A549 (cell line): ENCODE measurements around the gene CAB39. TPM values are rescaled to one million over a fixed set of nuclear protein-coding genes. Genes with fewer than 3 reads are reported as not detected.

Experiments
- ATAC-seq, 2 experiments: fragments of 200-7000 bp in 1 of 2; fragments of >200 bp in 1 of 2; cut with Nextera tagmentation in 1 of 2; cut with Tn5 transposase in 1 of 2; 3 replicates each; pipeline versions ENCODE4 v1.8.0 to v1.9.1; 2018 to 2020; ENCODE audit warnings: mild to moderate bottlenecking in 1 of 2, moderate library complexity in 1 of 2
- CTCF ChIA-PET: fragments of 300-600 bp; sonication (Branson Sonifier 250); formaldehyde crosslinking; extraction: SDS; loops from one replicate; lab custom pipeline; 2021; ENCODE audit warnings: antibody characterized with exemption, inconsistent platforms; lab: Yijun Ruan, JAX
- POLR2A ChIA-PET: fragments of 350-600 bp; formaldehyde crosslinking; extraction: SDS; loops from one replicate; lab custom pipeline; 2021; ENCODE audit warnings: antibody characterized with exemption, inconsistent platforms; lab: Yijun Ruan, JAX
- DNase-seq, 2 experiments: peaks; one replicate each; pipeline versions ENCODE4 v3.0.0 to v3.0.0-alpha.2; 2011 to 2016; ENCODE audit warnings: low read depth in 1 of 2, low spot score in 1 of 2
- FAIRE-seq: peaks from 2 replicates; lab custom pipeline; 2011; peaks lifted over from hg19 to GRCh38; lab: Jason Lieb, UNC
- H3K27ac ChIP-seq, 2 experiments: fragments of >200 bp; sonication (Bioruptor Twin); formaldehyde crosslinking; 3 replicates each; pipeline ENCODE4 v1.5.1; 2016 to 2017
- H3K4me1 ChIP-seq: fragments of >200 bp; sonication (Bioruptor Twin); formaldehyde crosslinking; 3 replicates; pipeline ENCODE4 v1.6.1; 2016
- H3K4me2 ChIP-seq: fragments of >200 bp; sonication (Bioruptor Twin); formaldehyde crosslinking; 3 replicates; pipeline ENCODE4 v1.6.1; 2016
- H3K4me3 ChIP-seq: fragments of >200 bp; sonication (Bioruptor Twin); formaldehyde crosslinking; 3 replicates; pipeline ENCODE4 v1.5.1; 2016
- H3K9me3 ChIP-seq: fragments of >200 bp; sonication (Bioruptor Twin); formaldehyde crosslinking; 3 replicates; pipeline ENCODE4 v1.6.1; 2016
- ATOH8 ChIP-seq: fragments of 250-450 bp; sonication (Bioruptor Pico); IDR thresholded peaks from 2 replicates; pipeline ENCODE4 v1.5.0; 2020; ENCODE audit warnings: low read depth, mild to moderate bottlenecking, moderate library complexity
- CBX8 ChIP-seq: fragments of 200-600 bp; sonication (generic); IDR thresholded peaks from 2 replicates; pipeline ENCODE4 v1.6.1; 2016
- CHD2 ChIP-seq: fragments of 150-350 bp; IDR thresholded peaks from 2 replicates; pipeline ENCODE4 v1.6.1; 2014; ENCODE audit warnings: low read length; ENCODE audit not compliant: partially characterized antibody
- HOXB13 ChIP-seq: fragments of 250-450 bp; sonication (Bioruptor Pico); IDR thresholded peaks from 2 replicates; pipeline ENCODE4 v1.5.0; 2020; ENCODE audit warnings: low read depth, mild to moderate bottlenecking, moderate library complexity
- JUN ChIP-seq, 2 experiments: fragments of >200 bp; sonication (Bioruptor Twin); formaldehyde crosslinking; IDR thresholded peaks; 2 replicates in 1 of 2; 3 replicates in 1 of 2; pipeline ENCODE4 v1.6.1; 2016 to 2017
- KDM5A ChIP-seq: fragments of 200-600 bp; sonication (generic); IDR thresholded peaks from 2 replicates; pipeline ENCODE4 v1.6.1; 2016; ENCODE audit warnings: antibody characterized with exemption, mild to moderate bottlenecking
- MAFK ChIP-seq: fragments of 450-650 bp; IDR thresholded peaks from 2 replicates; pipeline ENCODE4 v1.6.1; 2014; ENCODE audit not compliant: partially characterized antibody
- MYC ChIP-seq: IDR thresholded peaks from 2 replicates; pipeline ENCODE4 v1.6.1; 2012; ENCODE audit warnings: mild to moderate bottlenecking, inconsistent platforms, low read length, improper control_type of control experiment, borderline replicate concordance
- NPAS2 ChIP-seq: fragments of 250-450 bp; sonication (Bioruptor Pico); IDR thresholded peaks from 2 replicates; pipeline ENCODE4 v1.8.0; 2022; ENCODE audit warnings: mild to moderate bottlenecking, moderate library complexity, borderline replicate concordance
- POLR2AphosphoS2 ChIP-seq: conservative IDR thresholded peaks from 2 replicates; pipeline ENCODE4 v1.6.1; 2012; ENCODE audit warnings: low read length, improper control_type of control experiment, inconsistent platforms
- RAD21 ChIP-seq, 2 experiments: fragments of >200 bp in 1 of 2; sonication (Bioruptor Twin) in 1 of 2; formaldehyde crosslinking in 1 of 2; IDR thresholded peaks in 1 of 2; conservative IDR thresholded peaks in 1 of 2; 2 replicates in 1 of 2; 3 replicates in 1 of 2; pipeline ENCODE4 v1.6.1; 2012 to 2018; ENCODE audit warnings: inconsistent platforms in 1 of 2
- RCOR1 ChIP-seq: fragments of 150-350 bp; IDR thresholded peaks from 2 replicates; pipeline ENCODE4 v1.6.1; 2014; ENCODE audit warnings: antibody characterized with exemption, low read length, low read depth
- RFX5 ChIP-seq: fragments of 450-650 bp; IDR thresholded peaks from 2 replicates; pipeline ENCODE4 v1.7.1; 2014; ENCODE audit warnings: antibody characterized with exemption, mild to moderate bottlenecking, moderate library complexity
- SREBF2 ChIP-seq: fragments of 450-650 bp; IDR thresholded peaks from 2 replicates; pipeline ENCODE4 v1.6.1; 2014; ENCODE audit warnings: mild to moderate bottlenecking, moderate library complexity
- ZFP36 ChIP-seq: fragments of 450-650 bp; IDR thresholded peaks from 2 replicates; pipeline ENCODE4 v1.6.1; 2014; ENCODE audit warnings: borderline replicate concordance; ENCODE audit not compliant: partially characterized antibody
- ZNF302 ChIP-seq: fragments of 250-450 bp; sonication (Bioruptor Pico); IDR thresholded peaks from 2 replicates; pipeline ENCODE4 v1.9.0; 2021; ENCODE audit warnings: inconsistent platforms, mild to moderate bottlenecking, moderate library complexity
- WGBS: methylation state at CpG from one replicate; pipeline ENCODE4 v1.1.6; 2017; ENCODE audit errors: missing lambda C conversion rate; 5-methylcytosine and 5-hydroxymethylcytosine counted together
- polyA plus RNA-seq, 4 experiments: library from polyadenylated mRNA; depleted of rRNA in 3 of 4; stranded (reverse); fragments of >200 nt; fragmentation: RNase III in 1 of 4; extraction: RNeasy Plus Mini Kit Qiagen cat#74134 plus additional on column Dnase treatment in 1 of 4; gene quantifications; 2 replicates in 3 of 4; 3 replicates in 1 of 4; pipeline ENCODE4 v1.2.3, GENCODE V29; 2011 to 2017
- TF ChIP-seq, protein P1 (sequence below): fragments of 450-650 bp; IDR thresholded peaks from 2 replicates; pipeline ENCODE4 v1.6.1; 2014; ENCODE audit warnings: antibody characterized with exemption
- TF ChIP-seq, protein P2 (sequence below): fragments of 250-450 bp; sonication (Bioruptor Pico); IDR thresholded peaks from 2 replicates; pipeline ENCODE4 v1.5.0; 2021; ENCODE audit warnings: mild to moderate bottlenecking, moderate library complexity, borderline replicate concordance

The CAB39 gene
- polyA plus RNA-seq, 2 of the 4 experiments (the other 2 are of a cell fraction): 28.4 to 54.2 TPM

DNA sequence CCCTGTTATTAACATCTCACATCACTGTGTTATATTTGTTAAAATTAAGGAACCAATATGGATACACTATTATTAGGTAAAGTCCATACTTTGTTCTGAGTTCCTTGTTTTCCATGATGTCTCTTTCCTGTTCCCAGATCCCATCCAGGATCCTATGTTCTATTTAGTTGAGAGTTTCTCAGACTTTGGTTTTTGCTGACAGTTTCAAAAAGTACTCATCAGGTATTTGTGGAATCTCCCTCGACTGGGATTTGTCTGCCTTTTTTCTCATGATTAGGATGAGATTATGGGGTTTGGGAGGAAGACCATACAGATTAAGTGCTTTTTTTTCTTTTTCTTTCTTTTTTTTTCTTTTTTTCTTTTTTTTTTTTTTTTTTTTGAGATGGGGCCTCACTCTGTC, 112.7 kb downstream of the CAB39 start:
- 11% methylated on average over 1 of the region's 1 CpG for WGBS

GRCh38 chr2:230827774-230828271, 115.2 kb downstream of the CAB39 start:
- H3K4me3 ChIP-seq: no peak overlapping the region
- TF ChIP-seq CHD2 (no peak), SREBF2 (no peak)
- no peaks in the 10 kb centered on the region for H3K4me1 ChIP-seq
- peaks cover 6% of the 10 kb centered on the region; the same call in 2 of the 3 replicates for H3K9me3 ChIP-seq
- no peak overlapping the region for H3K4me2 ChIP-seq
- FAIRE-seq (no peak), DNase-seq (no peak), ATAC-seq (no peak)
- WGBS: 78% methylated on average over 35 of the region's 36 CpGs
- no peak overlapping the region for H3K27ac ChIP-seq
- ChIA-PET POLR2A (no interaction called here), CTCF (interaction anchor here (1.7 to 9.1 kb wide), 2 partner anchors 158 to 224 kb away, joined by 3 to 116 read pairs; no protein-coding TSS in a partner anchor)

More for the DNA sequence above, 112.7 kb downstream of the CAB39 start:
- H3K27ac ChIP-seq: no peak overlapping the region
- peaks cover 6% of the 10 kb centered on the region; the same call in 2 of the 3 replicates for H3K9me3 ChIP-seq
- ChIA-PET CTCF (interaction anchor here (1.0 to 9.1 kb wide), 10 partner anchors 8 to 227 kb away, joined by 3 to 116 read pairs (median 9); no protein-coding TSS in a partner anchor), POLR2A (no interaction called here)
- H3K4me1 ChIP-seq: no peaks in the 10 kb centered on the region
- no peak overlapping the region for H3K4me2 ChIP-seq
- DNase-seq (no peak), ATAC-seq (no peak), FAIRE-seq (no peak)
- no peak for TF ChIP-seq KDM5A
- no peak for TF ChIP-seq RCOR1
- TF ChIP-seq NPAS2: no peak
- TF ChIP-seq, protein P1, sequence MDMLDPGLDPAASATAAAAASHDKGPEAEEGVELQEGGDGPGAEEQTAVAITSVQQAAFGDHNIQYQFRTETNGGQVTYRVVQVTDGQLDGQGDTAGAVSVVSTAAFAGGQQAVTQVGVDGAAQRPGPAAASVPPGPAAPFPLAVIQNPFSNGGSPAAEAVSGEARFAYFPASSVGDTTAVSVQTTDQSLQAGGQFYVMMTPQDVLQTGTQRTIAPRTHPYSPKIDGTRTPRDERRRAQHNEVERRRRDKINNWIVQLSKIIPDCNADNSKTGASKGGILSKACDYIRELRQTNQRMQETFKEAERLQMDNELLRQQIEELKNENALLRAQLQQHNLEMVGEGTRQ: no peak
- TF ChIP-seq ATOH8: no peak
- no peak for TF ChIP-seq HOXB13 (CRISPR knock-in tag)
- TF ChIP-seq SREBF2: no peak
- TF ChIP-seq MYC: no peak
- TF ChIP-seq MAFK: peak; percentile 48
- H3K4me3 ChIP-seq: no peak overlapping the region

GRCh38 chr2:230828272-230828961, 115.8 kb downstream of the CAB39 start:
- H3K4me2 ChIP-seq: no peak overlapping the region
- 86% methylated on average over 31 of the region's 61 CpGs for WGBS
- peaks cover 6% of the 10 kb centered on the region; the same call in 2 of the 3 replicates for H3K9me3 ChIP-seq
- DNase-seq (no peak), FAIRE-seq (no peak), ATAC-seq (no peak)
- TF ChIP-seq JUN (IDR thresholded peaks at IDR 0.05) (no peak), ZNF302 (CRISPR knock-in tag) (no peak), CBX8 (no peak), RAD21 (conservative IDR thresholded peaks at IDR 0.05 in 1 of 2, IDR thresholded peaks at IDR 0.05 in 1 of 2) (no peak), HOXB13 (CRISPR knock-in tag) (no peak), POLR2AphosphoS2 (no peak), RFX5 (no peak), ZFP36 (no peak), SREBF2 (no peak)
- TF ChIP-seq, protein P2, sequence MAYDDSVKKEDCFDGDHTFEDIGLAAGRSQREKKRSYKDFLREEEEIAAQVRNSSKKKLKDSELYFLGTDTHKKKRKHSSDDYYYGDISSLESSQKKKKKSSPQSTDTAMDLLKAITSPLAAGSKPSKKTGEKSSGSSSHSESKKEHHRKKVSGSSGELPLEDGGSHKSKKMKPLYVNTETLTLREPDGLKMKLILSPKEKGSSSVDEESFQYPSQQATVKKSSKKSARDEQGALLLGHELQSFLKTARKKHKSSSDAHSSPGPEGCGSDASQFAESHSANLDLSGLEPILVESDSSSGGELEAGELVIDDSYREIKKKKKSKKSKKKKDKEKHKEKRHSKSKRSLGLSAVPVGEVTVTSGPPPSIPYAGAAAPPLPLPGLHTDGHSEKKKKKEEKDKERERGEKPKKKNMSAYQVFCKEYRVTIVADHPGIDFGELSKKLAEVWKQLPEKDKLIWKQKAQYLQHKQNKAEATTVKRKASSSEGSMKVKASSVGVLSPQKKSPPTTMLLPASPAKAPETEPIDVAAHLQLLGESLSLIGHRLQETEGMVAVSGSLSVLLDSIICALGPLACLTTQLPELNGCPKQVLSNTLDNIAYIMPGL: no peak
- no peaks in the 10 kb centered on the region for H3K4me1 ChIP-seq
- no peak overlapping the region for H3K27ac ChIP-seq
- POLR2A ChIA-PET: no interaction called here
- CTCF ChIA-PET: interaction anchor here (1.7 kb wide), 1 partner anchor 224 kb away, joined by 3 read pairs; no protein-coding TSS in a partner anchor
- no peak overlapping the region for H3K4me3 ChIP-seq
